Superior temporal gyrus (tissue), 1 donor: Measurements from ENCODE around the gene EMSY.

Source experiments
- DNase-seq: peaks from one replicate; pipeline ENCODE4 v3.0.0-alpha.2; 2016; ENCODE audit errors: extremely low spot score

The EMSY gene

GRCh38 chr11:76597533-76598425 is 153.0 kb downstream of the EMSY start:
- no peak for DNase-seq

- no peak for DNase-seq
Observed at GRCh38 chr11:76598426-76598839, 153.6 kb downstream of the EMSY start.

- no peak for DNase-seq
Observed at GRCh38 chr11:76599041-76600013, 154.5 kb downstream of the EMSY start.

- no peak for DNase-seq
Observed at GRCh38 chr11:76600124-76600655, 155.4 kb downstream of the EMSY start.

DNA sequence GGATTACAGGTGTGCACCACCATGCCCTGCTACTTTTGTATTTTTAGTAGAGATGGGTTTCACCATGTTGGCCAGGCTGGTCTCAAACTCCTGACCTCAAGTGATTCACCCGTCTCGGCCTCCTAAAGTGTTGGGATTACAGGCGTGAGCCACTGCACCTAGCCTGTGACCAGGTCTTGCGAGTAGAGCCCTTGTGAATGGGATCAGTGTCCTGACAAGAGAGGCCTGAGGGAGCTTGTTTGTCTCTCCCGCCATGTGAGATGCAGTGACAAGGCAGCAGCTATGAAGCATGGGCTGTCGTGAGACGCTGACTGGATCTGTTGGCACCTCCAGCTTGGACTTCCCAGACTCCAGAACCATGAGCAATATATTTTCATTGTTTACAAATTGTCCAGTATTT is 156.5 kb downstream of the EMSY start:
- no peak for DNase-seq

DNA sequence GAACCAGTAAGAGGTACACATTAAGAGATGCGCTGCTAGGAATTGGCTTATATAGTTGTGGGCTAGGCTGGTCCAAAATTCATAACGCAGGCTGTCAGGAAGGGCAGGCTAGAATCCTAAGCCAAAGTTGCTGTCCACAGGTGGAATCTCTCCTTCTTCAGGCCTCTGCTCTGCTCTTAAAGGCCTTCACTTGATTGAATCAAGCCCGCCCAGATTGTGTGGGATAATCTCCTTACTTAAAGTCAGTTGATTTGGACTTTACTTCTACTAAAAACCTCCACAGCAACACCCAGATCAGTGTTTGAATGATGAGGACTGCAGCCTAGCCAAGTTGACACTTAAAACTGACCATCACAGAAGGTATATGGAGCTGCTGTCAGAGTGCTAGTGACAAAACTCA is 156.9 kb downstream of the EMSY start:
- DNase-seq, result no peak

DNA sequence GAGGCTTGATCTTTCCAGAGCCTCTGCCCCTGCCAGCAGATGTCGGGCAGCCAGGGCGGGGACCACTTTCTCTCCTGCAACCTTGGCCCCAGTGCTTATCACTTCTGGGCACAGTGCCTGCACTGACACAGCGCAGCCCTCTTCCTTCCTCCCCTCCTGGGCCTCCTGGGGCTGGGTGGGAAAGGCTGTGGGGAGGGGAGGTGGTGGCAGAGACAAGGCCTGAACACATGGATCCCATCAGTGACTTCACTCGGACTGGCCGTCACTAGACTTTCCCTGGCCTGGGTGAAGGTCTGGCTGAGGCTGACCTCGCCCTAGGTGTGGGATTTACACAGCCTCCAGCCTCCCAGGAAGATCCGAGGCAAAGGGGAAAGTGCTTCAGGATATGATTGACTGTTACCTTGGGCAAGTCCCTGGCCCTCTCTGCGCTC is 157.6 kb downstream of the EMSY start:
- no peak for DNase-seq
